GM06990 (cell line): ENCODE measurements around the gene TPPP3.

Source experiments
- DNase-seq: peaks from one replicate; pipeline ENCODE4 v3.0.0-alpha.2; 2011; ENCODE audit not compliant: insufficient read length; ENCODE audit errors: extremely low read depth
- H3K27me3 ChIP-seq: replicated peaks from 2 replicates; pipeline ENCODE4 v1.6.0; 2011; ENCODE audit warnings: low read length; ENCODE audit not compliant: control insufficient read depth, insufficient read depth
- H3K36me3 ChIP-seq: 2 replicates; pipeline ENCODE4 v1.5.1; 2011; ENCODE audit warnings: low read length; ENCODE audit not compliant: control insufficient read depth, insufficient read depth
- H3K4me3 ChIP-seq: replicated peaks from 2 replicates; pipeline ENCODE4 v1.5.1; 2011; ENCODE audit warnings: low read depth, mild to moderate bottlenecking, control low read depth, low read length
- CTCF ChIP-seq: IDR thresholded peaks from 2 replicates; pipeline ENCODE4 v1.5.1; 2011; ENCODE audit warnings: low read length, control low read depth, mild to moderate bottlenecking, inconsistent platforms; ENCODE audit not compliant: insufficient read depth, poor library complexity, severe bottlenecking

TPPP3 gene

GRCh38 chr16:67345401-67345800 is 47.9 kb downstream of the TPPP3 start:
- no peak for TF ChIP-seq CTCF
- DNase-seq = no peak
- H3K4me3 ChIP-seq = no peak overlapping the region
- no peaks in the 10 kb centered on the region for H3K36me3 ChIP-seq
- H3K27me3 ChIP-seq = no peaks in the 10 kb centered on the region

- Histone ChIP-seq H3K36me3 (no peaks in the 10 kb centered on the region), H3K27me3 (no peaks in the 10 kb centered on the region), H3K4me3 (no peak overlapping the region)
- no peak for DNase-seq
- TF ChIP-seq CTCF = no peak
These were observed 50.7 kb downstream of the TPPP3 start for GRCh38 chr16:67342616-67343015.

DNA sequence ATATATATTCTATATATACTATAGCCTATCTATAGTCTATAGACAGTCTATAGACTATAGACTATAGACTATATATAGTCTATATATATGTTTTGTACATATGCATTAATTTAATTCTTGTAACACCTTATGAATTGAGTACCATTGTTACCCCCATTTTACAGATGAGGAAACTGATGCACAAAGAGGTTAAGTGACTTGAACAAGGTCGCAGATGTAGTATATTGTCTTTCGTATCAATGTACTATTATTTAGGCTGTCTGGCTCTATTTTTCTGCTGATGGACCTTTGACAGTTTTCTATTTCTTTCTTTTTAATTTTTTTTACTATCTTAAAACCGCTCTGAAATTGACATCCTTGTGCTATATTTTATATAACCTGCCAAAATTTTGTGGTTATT is 52.0 kb downstream of the TPPP3 start:
- TF ChIP-seq CTCF = no peak
- no peak for DNase-seq
- Histone ChIP-seq H3K4me3 (no peak overlapping the region), H3K27me3 (no peaks in the 10 kb centered on the region), H3K36me3 (no peaks in the 10 kb centered on the region)
